GM12874 (cell line): ENCODE results near the gene SLC23A2.

Experiments used
- CTCF ChIP-seq: IDR thresholded peaks from 2 replicates; pipeline ENCODE4 v1.5.1; 2011; ENCODE audit warnings: low read depth, mild to moderate bottlenecking, control low read depth, low read length, moderate library complexity; ENCODE audit not compliant: insufficient read depth

Gene SLC23A2

GRCh38 chr20:4889446-4889845, 111.9 kb downstream of the SLC23A2 start:
- no peak for TF ChIP-seq CTCF

GRCh38 chr20:4887586-4887985, 113.7 kb downstream of the SLC23A2 start:
- no peak for TF ChIP-seq CTCF

GRCh38 chr20:4886771-4887527, 114.4 kb downstream of the SLC23A2 start:
- no peak for TF ChIP-seq CTCF

GRCh38 chr20:4885877-4886276, 115.4 kb downstream of the SLC23A2 start:
- no peak for TF ChIP-seq CTCF

GRCh38 chr20:4883546-4883945, 117.8 kb downstream of the SLC23A2 start:
- no peak for TF ChIP-seq CTCF

GRCh38 chr20:4883051-4883450, 118.3 kb downstream of the SLC23A2 start:
- TF ChIP-seq CTCF = no peak

GRCh38 chr20:4881006-4881730, 120.1 kb downstream of the SLC23A2 start:
- TF ChIP-seq CTCF = no peak
